Fibroblast of upper back skin (primary cell): ENCODE measurements around the gene DDX39A.
A peak's percentile ranks its signal among the peaks of the same experiment; 100 is the strongest.
"Not testable (repeated sequence)": the region's sequence is repeated elsewhere in the genome, so short reads cannot be mapped to it uniquely, and the experiment has no call there.

Source experiments
- DNase-seq: peaks from one replicate; pipeline ENCODE4 v3.0.0-alpha.2; 2013

DDX39A gene

GRCh38 chr19:14383661-14384555 is 35.2 kb downstream of the DDX39A start:
- DNase-seq, result peak; percentile 44

DNA sequence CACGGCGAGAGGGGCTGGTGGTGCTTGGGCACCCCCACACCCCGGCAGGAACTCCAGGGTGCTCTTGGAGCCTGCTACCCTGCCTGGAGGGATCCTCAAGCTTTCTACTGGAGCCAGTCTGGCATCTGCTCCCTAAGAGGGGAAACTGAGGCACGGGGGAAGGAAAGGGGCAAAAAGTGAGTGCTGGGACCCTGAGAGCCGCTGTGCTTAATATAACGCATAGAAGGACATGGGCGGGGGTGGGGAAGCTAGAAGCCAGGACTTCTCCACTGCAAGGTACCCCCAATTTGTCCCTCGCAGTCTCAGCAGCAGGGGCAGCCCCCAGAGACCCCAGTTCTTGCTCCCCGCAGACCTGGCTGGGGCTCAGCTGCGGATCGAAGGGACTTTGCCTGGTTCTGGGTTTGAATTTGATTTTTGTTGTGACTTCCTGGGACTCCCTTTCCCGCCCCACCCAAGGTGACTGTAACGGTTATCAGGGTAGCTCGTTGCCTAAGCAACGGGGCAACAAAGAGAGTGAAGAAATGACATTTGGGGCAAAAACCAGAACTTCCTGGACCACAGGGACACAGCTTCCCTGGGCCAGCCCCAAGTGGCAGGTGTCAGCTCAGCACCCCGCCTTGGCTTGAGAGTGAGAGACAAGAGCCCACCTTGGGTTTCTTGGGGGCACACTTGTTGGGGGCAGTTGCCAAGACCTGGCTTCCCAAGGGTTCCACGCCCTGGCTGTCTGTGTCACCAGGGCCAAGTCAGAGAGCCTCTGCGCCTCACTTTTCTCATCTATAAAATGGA is 37.3 kb downstream of the DDX39A start:
- no peak for DNase-seq

GRCh38 chr19:14379294-14380065 is 39.7 kb downstream of the DDX39A start:
- DNase-seq, result no peak

DNA sequence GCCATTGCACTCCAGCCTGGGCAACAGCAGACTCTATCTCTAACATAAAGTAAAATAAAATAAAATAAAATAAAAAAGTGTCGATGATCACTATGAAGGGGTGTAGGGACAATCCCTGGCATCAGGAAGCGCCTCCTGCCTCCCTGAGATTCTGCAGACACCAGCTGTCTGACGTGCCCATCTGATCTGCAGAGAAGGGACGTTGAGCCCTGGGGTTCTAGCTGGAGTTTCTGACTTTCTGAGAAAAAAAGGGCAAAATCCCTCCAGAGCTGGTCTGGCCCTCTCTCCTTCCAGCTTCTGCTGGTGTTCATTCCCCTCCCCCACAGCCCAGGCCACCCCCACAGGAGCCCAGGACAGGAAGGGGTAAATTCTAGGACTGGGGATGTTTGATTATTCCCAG is 40.3 kb downstream of the DDX39A start:
- DNase-seq, result no peak

DNA sequence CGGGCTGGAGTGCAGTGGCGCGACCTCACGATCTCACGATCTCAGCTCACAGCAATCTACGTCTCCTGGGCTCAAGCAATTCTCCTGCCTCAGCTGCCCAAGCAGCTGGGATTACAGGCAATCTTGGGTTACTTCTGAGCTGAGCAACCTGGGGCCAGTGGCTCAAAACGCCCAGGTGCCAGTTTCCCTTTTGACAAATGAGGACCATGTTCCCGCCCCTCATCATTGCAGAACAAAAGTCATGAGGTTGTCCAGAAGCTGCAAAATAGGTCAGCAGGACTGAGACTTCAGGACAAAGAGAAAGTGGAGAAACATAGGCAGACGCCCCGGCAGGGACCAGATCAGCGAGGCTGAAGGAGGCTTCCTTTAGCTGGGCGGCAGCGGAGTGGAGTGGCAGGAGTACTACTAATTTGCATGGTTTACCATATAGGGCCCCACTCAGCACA is 41.2 kb downstream of the DDX39A start:
- DNase-seq, result no peak

DNA sequence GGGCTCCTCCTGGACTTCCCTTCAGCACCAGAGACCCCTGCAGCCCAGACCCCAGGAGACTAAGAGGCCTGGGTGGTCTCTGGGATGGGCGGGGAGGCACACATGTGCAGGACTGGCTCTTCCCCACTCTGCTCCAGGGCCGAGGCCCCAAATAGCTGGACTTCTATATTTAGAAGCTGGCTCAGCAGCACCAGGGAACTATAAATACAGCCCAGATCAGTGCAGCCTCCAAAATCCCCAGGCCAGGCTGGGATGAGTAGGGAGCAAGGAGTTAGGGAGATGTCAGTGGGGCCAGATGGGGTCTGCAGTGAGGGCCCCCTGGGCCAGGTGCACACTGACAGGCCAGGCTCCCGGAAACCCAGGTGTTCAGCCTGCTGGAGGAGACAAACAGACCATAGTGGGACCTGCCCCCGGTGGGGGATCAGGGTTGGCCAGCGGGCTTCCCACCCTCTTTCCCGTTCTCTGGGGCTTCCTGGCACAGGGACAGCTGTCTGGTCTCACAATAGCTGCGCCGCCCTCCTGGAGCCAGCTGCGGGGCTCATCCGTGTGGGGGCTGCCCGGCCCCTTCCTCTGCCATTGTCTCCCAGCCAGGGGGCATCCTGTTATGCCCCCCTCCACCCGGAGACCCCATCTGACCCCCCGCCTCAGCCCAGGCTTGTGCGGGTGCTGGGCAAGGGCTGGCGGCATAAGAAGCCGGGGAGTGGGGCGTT is 43.4 kb downstream of the DDX39A start:
- DNase-seq, result peak; percentile 40

GRCh38 chr19:14375055-14375581 is 44.0 kb downstream of the DDX39A start:
- DNase-seq, result no peak

DNA sequence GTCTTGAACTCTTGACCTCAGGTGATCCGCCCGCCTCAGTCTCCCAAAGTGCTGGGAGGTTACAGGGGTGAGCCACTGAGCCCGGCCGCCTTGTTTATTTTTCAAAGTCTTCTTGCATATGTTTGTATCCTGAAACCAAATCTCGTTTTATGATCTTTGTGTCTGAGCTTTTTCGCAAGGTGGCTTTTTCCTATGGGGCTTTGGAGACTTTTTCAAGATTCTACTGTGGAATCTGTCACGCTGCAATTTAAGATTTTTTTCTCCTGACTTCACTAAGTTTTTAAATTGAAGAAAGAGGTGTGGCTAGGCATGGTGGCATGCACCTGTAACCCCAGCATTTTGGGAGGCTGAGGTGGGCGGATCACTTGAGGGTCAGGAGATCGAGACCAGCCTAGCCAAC is 44.8 kb downstream of the DDX39A start:
- not testable (repeated sequence) for DNase-seq

- DNase-seq, result not testable (repeated sequence)
Measured at GRCh38 chr19:14372384-14373077, 46.6 kb downstream of the DDX39A start.

DNA sequence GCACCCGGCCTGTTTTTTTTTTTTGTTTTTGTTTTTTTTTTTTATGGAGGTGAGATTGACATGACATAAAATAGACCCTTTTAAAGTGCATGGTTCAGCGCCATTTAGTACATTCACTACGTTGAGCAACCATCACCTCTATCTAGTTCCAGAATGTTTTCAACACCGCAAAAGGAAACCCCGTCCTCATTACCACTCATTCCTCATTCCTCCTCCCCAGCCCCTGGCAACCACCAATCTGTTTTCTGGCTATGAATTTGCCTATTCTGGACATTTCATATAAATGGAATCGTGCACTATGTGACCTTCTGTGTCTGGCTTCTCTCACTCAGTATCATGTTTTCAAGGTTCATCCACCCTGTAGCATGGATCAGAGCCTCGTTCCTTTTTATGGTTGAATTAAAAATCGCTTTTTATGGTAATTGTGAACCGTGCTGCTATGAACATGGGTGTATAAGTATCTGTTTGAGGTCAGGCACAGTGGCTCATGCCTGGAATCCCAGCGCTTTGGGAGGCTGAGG is 47.8 kb downstream of the DDX39A start:
- DNase-seq, result no peak

DNA sequence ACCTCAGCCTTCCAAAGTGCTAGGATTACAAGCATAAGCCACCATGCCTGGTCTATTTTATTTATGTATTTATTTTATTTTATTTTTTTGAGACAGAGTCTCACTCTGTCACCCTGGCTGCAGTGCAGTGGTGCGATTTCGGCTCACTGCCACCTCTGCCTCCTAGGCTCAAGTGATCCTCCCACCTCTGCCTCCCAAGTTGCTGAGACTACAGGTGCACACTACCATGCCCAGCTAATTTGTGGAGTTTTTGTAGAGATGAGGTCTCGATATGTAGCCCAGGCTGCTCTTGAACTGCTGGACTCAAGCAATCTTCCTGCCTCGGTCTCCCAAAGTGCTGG is 48.2 kb downstream of the DDX39A start:
- DNase-seq, result no peak

DNA sequence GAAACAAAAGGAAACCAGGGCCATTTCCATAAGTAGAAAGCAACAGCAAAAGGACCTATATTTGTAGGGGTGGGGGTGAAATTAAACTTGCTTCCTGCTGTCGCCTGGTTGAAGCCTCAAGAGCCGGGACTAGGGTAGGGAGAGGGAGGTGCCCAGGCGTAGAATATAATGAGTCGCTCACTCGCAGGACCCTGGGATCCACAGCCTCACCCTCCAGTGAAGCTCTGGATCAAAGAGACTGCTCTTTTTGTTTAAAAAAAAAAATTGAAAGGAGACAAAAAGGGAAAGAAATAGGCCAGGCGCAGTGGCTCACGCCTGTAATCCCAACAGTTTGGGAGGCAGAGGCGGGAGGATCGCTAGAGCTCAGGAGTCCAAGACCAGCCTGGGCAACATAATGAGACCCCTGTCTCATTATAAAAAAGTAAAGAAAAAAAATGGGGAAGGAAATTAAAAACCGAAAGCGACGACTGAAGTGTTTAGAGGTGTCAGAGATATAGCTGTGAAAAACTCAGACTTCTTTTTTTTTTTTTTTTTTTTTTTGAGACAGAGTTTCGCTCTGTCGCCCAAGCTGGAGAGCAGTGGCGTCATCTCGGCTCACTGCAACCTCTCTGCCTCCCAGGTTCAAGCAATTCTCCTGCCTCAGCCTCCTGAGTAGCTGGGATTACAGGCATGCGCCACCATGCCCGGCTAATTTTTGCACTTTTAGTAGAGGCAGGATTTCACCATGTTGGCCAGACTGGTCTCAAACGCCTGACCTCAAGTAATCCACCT is 48.8 kb downstream of the DDX39A start:
- DNase-seq, result no peak

- peak; percentile 67 for DNase-seq
Measured at GRCh38 chr19:14369399-14370168, 49.6 kb downstream of the DDX39A start.

DNA sequence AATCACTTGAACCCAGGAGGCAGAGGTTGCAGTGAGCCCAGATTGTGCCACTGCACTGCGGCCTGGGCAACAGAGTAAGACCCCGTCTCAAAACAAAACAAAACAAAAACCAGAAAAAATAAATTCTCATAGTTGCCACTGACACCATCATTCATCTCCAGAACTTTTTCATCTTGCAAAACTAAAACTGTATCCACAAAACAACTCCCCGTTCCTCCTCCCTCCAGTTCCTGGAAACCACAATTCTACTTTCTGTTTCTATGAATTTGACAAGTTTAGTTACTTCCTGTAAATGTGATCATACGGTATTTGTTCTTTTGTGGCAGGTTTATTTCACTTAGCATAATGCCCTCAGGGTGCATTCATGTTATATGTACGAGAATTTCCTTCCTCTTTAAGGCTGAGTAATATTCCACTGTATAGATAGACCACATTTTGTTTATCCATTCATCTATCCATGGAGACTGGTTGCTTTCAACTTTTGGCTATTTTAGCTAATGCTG is 51.1 kb downstream of the DDX39A start:
- no peak for DNase-seq

DNA sequence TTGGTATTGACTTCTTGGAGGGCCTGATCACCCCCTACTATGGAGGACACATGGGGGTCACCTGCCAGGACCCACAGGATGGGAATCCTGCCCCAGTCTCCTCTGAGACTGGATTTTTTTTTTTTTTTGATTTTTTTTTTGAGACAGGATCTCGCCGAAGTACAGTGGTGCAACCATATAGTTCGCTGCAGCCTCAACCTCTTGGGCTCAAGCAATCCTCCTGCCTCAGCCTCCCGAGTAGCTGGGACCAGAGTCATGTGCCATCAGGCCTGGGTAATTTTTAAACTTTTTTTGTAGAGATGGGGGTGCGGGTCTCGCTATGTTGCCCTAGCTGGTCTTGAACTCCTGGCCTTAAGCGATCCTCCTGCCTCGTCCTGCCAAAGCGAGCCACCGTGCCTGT is 52.1 kb downstream of the DDX39A start:
- no peak for DNase-seq

DNA sequence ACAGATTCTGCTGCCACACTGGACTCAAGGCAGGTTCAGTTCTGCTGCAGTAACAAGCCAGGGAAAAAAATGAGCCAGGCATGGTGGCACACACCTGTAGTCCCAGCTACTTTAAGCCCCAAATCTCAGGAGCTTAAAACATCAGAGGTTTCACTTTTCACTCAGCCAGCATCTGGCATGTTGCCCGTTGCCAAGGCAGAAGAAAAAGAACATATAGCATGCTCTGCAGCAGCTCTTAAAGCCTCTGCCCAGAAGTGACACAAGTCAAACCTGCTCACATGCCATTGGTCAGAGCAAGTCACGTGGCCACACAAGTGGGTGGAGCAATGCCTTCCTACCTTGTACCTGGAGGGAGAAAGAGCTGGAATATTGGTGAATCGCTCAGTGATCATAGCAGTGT is 52.6 kb downstream of the DDX39A start:
- DNase-seq, result peak; percentile 64

DNA sequence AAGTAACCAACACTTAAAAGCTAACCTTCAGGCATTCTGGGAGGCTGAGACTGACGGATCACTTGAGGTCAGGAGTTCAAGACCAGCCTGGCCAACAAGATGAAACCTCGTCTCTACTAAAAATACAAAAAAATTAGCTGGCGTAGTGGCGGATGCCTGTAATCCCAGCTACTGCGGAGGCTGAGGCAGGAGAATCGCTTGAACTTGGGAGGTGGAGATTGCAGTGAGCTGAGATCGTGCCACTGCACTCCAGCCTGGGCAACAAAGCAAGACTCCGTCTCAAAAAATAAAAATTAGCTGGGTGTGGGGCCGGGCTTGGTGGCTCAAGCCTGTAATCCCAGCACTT is 55.1 kb downstream of the DDX39A start:
- DNase-seq, result not testable (repeated sequence)

DNA sequence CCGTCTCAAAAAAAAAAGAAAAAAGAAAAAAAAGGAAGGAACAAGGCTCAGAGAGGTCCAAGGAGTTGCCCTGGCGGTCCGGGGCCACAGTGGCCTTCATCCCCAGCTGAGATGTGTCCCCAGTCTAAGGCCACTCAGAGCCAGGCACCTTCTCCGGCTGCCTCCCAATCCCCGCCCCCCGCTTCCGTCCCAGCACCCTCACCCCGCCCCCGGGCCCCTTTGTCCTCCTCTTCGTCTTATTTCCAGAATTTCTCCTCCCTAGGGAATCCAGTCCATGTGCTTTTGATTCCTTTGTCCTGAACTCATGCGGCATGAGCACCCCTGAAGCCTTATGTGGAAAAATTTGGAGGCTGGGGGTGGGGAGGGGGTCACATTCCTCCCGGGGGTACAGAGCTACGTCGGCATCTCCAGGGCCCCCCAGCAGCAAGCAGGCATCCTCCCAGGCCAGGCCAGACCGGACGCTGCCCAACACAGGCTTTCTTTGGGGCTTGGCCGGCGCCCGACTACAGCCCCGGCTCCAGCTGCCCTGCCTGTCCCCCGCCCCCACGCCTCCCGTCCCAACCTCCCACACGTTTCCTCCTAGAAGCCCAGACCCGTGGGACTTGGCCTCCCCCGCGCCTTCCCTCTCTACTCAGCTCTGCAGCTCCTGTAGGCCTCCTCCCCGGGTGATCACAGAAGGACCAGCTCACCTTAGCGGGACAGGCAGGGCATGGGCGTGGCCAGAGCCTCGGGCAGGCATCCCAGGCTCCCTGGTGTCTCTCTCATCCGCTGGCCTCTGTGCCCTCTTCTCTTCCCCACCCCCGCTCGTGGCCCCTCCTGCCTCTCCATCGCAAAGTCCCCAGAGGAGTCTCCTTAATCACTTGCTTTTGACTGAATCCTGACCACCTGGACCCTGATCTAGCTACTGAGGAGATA is 55.7 kb downstream of the DDX39A start:
- peak; percentile 84 for DNase-seq

DNA sequence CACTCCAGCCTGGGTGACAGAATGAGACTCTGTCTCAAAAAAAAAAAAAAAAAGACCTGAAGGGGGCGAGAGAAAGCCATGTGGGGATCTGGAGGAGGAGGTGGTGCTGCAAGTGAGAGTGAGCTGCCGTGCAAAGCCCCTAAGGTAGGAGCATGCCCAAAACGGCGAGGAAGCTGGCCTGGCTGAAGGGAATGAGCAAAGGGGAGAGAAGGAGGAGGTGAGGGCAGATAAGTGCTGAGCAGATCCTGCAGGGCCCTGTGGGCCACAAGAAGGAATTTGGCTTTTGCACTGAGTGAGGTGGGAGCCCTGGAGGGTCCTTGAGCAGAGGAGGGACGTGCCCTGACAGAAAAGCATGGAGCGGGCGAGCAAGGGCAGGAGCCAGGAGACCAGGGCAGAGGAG is 57.3 kb downstream of the DDX39A start:
- DNase-seq, result peak; percentile 57
